Thymus (tissue), 11 donors: Measurements from ENCODE around the gene HACD2. TPM values are rescaled to one million over a fixed set of nuclear protein-coding genes. Genes with fewer than 3 reads are reported as not detected.

ENCODE experiments used
- DNase-seq, 9 donors: peaks; one replicate each; pipeline ENCODE4 v3.0.0-alpha.2; 2013; ENCODE audit warnings: low spot score in 9 of 9, low read depth in 6 of 9, missing footprints in 1 of 9
- H3K27ac ChIP-seq, 2 donors: one replicate each; pipeline ENCODE4 v1.5.1; 2013; ENCODE audit warnings: control low read depth in 1 of 2, low read depth in 1 of 2, low read length in 1 of 2, mild to moderate bottlenecking in 1 of 2, moderate library complexity in 1 of 2
- H3K27me3 ChIP-seq, 2 donors: one replicate each; pipeline ENCODE4 v1.5.1; 2013; ENCODE audit warnings: low read length in 1 of 2; ENCODE audit not compliant: control insufficient read depth in 2 of 2, insufficient read depth in 1 of 2
- H3K36me3 ChIP-seq, 2 donors: one replicate each; pipeline ENCODE4 v1.5.1; 2013; ENCODE audit warnings: low read length in 1 of 2, mild to moderate bottlenecking in 1 of 2, moderate library complexity in 1 of 2; ENCODE audit not compliant: control insufficient read depth in 2 of 2, insufficient read depth in 2 of 2
- H3K4me1 ChIP-seq, 2 donors: one replicate each; pipeline ENCODE4 v1.5.1; 2013; ENCODE audit warnings: low read length in 2 of 2; ENCODE audit not compliant: control insufficient read depth in 2 of 2, insufficient read depth in 2 of 2
- H3K4me3 ChIP-seq, 2 donors: one replicate each; pipeline ENCODE4 v1.5.1; 2013; ENCODE audit warnings: low read length in 2 of 2, control low read depth in 1 of 2, mild to moderate bottlenecking in 1 of 2
- H3K9me3 ChIP-seq, 2 donors: one replicate each; pipeline ENCODE4 v1.5.1; 2013; ENCODE audit warnings: low read length in 1 of 2, mild to moderate bottlenecking in 1 of 2; ENCODE audit not compliant: control insufficient read depth in 2 of 2, insufficient read depth in 1 of 2
- WGBS: extraction: QIAGEN DNeasy Blood & Tissue Kit; methylation state at CpG from one replicate; pipeline ENCODE4 v1.1.7; 2013; 5-methylcytosine and 5-hydroxymethylcytosine counted together
- polyA plus RNA-seq: library from polyadenylated mRNA; stranded (reverse); fragments of 200-250 nt; gene quantifications from one replicate; pipeline ENCODE4 v1.2.3, GENCODE V29; 2013
- total RNA-seq: library from RNA; stranded (reverse); fragments of 120-200 nt; gene quantifications from one replicate; pipeline ENCODE4 v1.2.4, GENCODE V29; 2013
- donor health status: healthy.

The HACD2 gene
- total and polyA plus RNA-seq, 2 donors, result 12.2 to 16.1 TPM

DNA sequence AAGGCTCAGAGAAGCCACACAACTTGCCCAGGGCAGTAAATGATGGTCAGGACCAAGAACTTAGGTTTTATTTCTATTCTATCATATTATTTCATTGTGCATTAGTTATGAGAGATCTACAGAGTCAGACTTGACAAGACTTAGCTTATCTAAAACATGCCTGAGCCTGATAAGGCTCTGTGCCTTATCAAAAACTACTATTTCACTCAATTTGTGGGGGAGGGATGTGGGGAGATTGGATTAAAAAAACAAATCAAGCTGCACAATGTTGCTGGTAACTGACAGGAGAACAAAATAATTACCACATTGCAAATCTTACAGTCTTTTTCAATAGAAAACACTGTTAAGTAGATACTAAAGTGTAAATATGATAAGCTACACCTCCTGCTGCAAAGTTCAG is 16.0 kb downstream of the HACD2 start:
- no peak for DNase-seq
- H3K4me3 ChIP-seq, result no peak overlapping the region
- peaks cover 3 to 6% of the 10 kb centered on the region in 2 donors for H3K36me3 ChIP-seq
- no peaks in the 10 kb centered on the region for H3K9me3 ChIP-seq
- H3K27ac ChIP-seq, result no peak overlapping the region
- no peaks in the 10 kb centered on the region for H3K27me3 ChIP-seq
- H3K4me1 ChIP-seq, result no peaks in the 10 kb centered on the region

DNA sequence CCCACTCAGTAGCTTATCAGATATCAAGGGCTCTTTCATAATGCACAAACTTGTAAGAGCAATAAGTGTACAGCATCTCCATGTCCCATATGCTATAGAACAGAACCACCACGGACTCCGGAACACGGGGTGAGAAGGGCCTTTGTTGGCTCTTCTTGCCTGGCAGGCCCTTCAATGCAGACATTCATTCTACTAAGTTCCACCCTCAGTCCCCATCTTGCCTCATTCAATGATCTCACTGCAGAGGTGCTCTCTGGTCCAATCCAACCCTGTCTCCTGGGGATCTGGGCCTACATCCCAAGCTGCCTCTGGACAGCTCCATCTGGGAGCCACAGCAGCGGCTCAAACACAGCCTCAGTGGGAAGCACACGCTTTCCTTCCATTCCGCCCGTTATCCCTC is 16.8 kb downstream of the HACD2 start:
- 98% methylated on average over 7 of the region's 7 CpGs for WGBS
- H3K36me3 ChIP-seq, result peaks cover 3 to 6% of the 10 kb centered on the region in 2 donors

DNA sequence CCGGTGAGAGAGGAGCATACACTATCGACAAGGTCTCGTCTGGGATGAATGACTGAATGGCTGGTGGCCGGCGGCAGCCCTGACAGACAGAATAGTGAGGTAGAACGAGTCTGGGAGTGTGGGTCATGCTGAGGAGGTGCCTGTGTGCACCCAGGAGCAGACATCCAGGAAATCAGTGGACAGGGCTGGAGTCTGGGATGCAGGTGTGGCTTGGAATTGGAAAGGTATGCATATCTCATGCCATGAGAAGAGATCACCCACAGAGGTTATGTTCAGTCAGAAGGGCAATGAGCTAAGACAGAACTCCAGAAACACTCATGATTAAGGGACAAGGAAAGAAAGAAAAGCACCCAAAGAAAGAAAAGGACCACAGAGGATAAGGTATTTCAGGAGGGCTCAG is 20.8 kb downstream of the HACD2 start:
- H3K4me3 ChIP-seq, result no peak overlapping the region
- WGBS, result 97% methylated on average over 6 of the region's 6 CpGs
- no peaks in the 10 kb centered on the region for H3K9me3 ChIP-seq
- no peaks in the 10 kb centered on the region for H3K4me1 ChIP-seq
- no peak overlapping the region for H3K27ac ChIP-seq
- H3K36me3 ChIP-seq, result peaks cover 3 to 6% of the 10 kb centered on the region in 2 donors
- H3K27me3 ChIP-seq, result no peaks in the 10 kb centered on the region
- DNase-seq, result no peak

More for the DNA sequence above, 16.8 kb downstream of the HACD2 start:
- no peaks in the 10 kb centered on the region for H3K4me1 ChIP-seq
- no peak overlapping the region for H3K4me3 ChIP-seq
- H3K27me3 ChIP-seq, result no peaks in the 10 kb centered on the region
- H3K27ac ChIP-seq, result no peak overlapping the region
- no peaks in the 10 kb centered on the region for H3K9me3 ChIP-seq
- DNase-seq, result no peak

DNA sequence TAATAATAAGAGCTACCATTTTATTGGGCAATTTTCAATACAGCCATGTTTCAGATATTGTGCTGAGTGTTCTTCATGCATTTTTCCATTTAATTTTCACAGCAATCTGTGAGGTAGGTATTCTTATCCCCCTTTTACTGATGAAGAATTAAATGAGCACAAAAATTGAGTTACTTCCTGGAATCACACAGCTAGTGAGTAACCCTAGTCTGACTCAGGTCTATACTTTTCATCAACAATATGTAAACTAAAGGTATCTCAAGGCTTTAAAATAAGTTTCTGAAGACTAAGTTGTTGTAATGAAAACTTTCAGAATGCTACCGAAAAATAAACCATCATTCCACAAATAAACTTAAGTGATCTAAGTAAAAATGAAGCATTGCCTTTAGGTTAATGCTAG is 22.3 kb downstream of the HACD2 start:
- Histone ChIP-seq H3K27ac (no peak overlapping the region), H3K4me3 (no peak overlapping the region), H3K4me1 (no peaks in the 10 kb centered on the region), H3K36me3 (peaks cover 3% of the 10 kb centered on the region in 2 donors), H3K27me3 (no peaks in the 10 kb centered on the region), H3K9me3 (no peaks in the 10 kb centered on the region)
- no peak for DNase-seq
- 99% methylated on average over 1 of the region's 1 CpG for WGBS

DNA sequence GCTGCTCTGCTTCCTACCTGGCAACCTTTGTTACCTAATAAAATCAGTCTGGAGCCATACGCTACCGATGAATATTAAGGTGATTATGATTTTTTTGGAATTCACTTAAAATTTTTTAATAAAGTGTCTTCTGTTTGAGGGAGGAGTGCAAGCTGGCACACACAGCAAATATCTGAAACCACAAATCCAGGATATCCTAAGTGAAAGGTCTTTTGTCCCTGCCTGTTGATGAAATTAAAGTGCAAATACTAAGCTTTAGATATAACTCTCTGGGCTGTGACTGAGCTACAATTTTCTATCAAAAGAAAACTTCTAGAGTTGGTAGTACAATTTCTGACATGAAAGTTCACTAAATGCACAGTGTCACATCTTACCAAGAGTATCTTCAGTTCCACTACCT is 23.7 kb downstream of the HACD2 start:
- 76% methylated on average over 2 of the region's 2 CpGs for WGBS
- Histone ChIP-seq H3K27me3 (no peaks in the 10 kb centered on the region), H3K9me3 (no peaks in the 10 kb centered on the region), H3K36me3 (peaks cover 0 to 3% of the 10 kb centered on the region in 2 donors), H3K4me1 (no peaks in the 10 kb centered on the region), H3K4me3 (no peak overlapping the region), H3K27ac (no peak overlapping the region)
- DNase-seq, result no peak

DNA sequence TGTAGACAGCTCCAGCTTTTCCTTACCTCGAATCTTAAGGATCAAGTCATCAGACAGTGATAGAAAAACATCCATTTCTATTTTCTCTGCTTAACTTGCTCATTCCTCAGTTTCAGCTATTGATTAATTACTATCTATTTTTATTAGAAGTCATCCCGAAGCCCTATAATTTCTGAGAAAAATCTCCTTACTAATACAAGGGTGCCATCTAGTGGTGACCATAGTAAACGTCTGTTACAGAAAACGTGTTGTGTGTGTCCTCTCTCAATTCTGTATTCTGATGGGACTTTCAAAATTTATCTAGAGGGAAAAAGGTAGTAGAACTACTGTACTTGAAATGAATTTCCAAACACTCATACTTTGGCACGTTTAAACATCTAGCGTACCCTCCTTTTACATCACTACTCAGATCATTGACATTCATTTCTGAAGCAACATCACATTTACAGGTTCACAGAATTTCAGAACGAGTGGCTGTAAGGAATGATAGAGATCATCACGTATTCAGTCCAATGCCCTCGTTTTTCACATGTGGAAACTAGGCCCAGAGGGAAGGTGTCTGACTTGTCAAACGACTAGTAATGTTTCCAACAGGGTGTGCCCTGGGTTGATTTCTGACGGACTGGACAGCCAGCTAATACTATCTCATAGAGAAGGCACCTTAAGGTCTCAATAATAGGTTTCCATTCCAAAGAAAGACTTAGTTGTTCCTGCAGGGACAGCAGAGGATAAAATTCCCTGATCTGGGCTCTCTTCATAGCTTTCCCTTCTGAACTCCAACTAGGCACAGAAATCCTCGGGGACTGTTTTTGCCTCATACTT is 25.6 kb downstream of the HACD2 start:
- peak; percentile 8 to 64 (median 37) for DNase-seq
- Histone ChIP-seq H3K27ac (no peak overlapping the region), H3K27me3 (no peaks in the 10 kb centered on the region), H3K9me3 (no peaks in the 10 kb centered on the region), H3K4me1 (no peaks in the 10 kb centered on the region), H3K4me3 (no peak overlapping the region), H3K36me3 (peaks cover 0 to 3% of the 10 kb centered on the region in 2 donors)
- 55% methylated on average over 12 of the region's 12 CpGs for WGBS

DNA sequence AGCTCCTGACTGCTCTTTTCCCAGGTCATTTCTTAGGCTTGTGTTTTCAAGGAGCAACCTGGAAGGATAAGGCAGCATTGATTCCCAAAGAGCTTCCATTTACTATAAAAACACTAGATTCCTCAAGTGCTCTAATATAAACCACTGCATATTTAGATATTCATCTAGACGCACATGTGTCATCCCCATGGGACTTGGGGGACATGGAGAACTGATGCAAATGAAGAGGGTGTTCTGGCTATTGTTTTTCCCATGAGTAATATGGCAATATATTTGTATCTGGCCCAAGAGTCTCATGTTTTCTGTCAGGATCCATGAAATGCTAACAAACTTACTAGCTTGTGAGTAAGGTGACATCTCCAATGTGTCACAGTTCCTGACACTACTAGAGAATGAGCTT is 31.3 kb downstream of the HACD2 start:
- 95% methylated on average over 1 of the region's 1 CpG for WGBS
- H3K4me3 ChIP-seq, result no peak overlapping the region
- H3K27ac ChIP-seq, result no peak overlapping the region
- H3K27me3 ChIP-seq, result no peaks in the 10 kb centered on the region
- H3K36me3 ChIP-seq, result peaks cover 0 to 6% of the 10 kb centered on the region in 2 donors
- no peak for DNase-seq
- no peaks in the 10 kb centered on the region for H3K9me3 ChIP-seq
- no peaks in the 10 kb centered on the region for H3K4me1 ChIP-seq

DNA sequence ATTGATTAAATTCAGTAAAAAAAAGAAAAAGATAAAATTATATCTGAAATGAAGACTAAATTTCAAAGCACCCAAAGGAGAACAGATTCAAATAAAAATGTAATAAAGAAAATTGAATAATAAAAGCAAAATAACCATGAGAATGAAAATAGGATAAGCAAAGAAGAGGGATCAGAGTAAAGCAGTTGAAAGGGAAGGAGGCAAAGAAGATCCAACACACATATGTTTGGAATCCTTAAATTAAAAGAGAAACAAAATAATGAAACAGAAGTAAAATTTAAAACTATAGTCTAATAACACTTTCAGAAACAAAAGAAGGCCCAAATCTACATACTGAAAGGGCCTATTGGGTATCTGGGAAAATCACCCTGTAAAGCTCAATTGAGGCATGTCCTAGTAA is 32.1 kb downstream of the HACD2 start:
- no peaks in the 10 kb centered on the region for H3K27me3 ChIP-seq
- H3K4me1 ChIP-seq, result no peaks in the 10 kb centered on the region
- DNase-seq, result no peak
- H3K9me3 ChIP-seq, result no peaks in the 10 kb centered on the region
- no peak overlapping the region for H3K27ac ChIP-seq
- no peak overlapping the region for H3K4me3 ChIP-seq
- peaks cover under 1 to 6% of the 10 kb centered on the region in 2 donors for H3K36me3 ChIP-seq

DNA sequence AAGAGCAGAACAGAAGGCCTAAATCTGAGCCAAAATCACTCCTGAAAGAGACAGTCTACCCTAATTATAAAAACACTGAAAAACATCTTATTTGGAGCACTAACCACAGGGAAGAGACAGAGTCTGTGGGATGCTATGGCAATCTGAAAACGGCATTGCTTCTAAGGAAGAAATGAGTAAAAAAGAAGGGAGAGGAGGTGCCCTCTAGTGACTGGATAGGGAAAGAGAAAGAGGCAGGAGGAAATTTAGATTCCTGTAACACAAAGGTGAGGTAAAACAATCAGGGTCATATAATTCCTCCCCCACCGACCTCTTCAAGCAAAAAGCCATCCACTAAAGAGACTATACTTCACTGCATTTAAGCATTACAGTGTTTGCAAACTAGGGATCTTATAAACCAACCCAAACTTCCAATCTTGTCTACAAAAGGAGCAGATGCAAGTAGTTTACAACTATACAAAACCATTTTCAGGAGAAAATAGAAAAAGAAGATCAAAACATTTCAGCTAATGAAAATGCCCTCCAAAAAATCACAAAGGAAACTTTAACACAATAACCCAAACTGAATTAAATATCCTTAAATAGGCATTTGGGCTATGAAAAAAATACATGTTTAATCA is 32.6 kb downstream of the HACD2 start:
- no peak for DNase-seq
- Histone ChIP-seq H3K4me1 (no peaks in the 10 kb centered on the region), H3K9me3 (no peaks in the 10 kb centered on the region), H3K4me3 (no peak overlapping the region), H3K36me3 (peaks cover 2 to 6% of the 10 kb centered on the region in 2 donors), H3K27ac (no peak overlapping the region), H3K27me3 (no peaks in the 10 kb centered on the region)
- 41% methylated on average over 2 of the region's 2 CpGs for WGBS
